Neutrophil (primary cell): ENCODE measurements around the gene S100A1.
A peak's percentile ranks its signal among the peaks of the same experiment; 100 is the strongest.

Experiments
- H3K27ac ChIP-seq: fragments of 200-600 bp; sonication (generic); 2 replicates; pipeline ENCODE4 v1.5.1; 2016; ENCODE audit warnings: mild to moderate bottlenecking, moderate library complexity
- H3K27me3 ChIP-seq: fragments of 200-600 bp; sonication (generic); 2 replicates; pipeline ENCODE4 v1.6.0; 2016; ENCODE audit warnings: mild to moderate bottlenecking
- H3K36me3 ChIP-seq: fragments of 200-600 bp; sonication (generic); 2 replicates; pipeline ENCODE4 v1.5.1; 2017
- H3K4me1 ChIP-seq, 2 experiments: fragments of 200-600 bp in 1 of 2; sonication (generic) in 1 of 2; 1 replicate in 1 of 2; 2 replicates in 1 of 2; pipeline versions ENCODE4 v1.5.1 to v1.6.1; 2013 to 2016; ENCODE audit warnings: low read depth in 1 of 2, low read length in 1 of 2, mild to moderate bottlenecking in 1 of 2, moderate library complexity in 1 of 2; ENCODE audit not compliant: control insufficient read depth in 1 of 2, insufficient read depth in 1 of 2
- H3K4me3 ChIP-seq, 2 experiments: fragments of 200-600 bp in 1 of 2; sonication (generic) in 1 of 2; 1 replicate in 1 of 2; 2 replicates in 1 of 2; pipeline ENCODE4 v1.5.1; 2013 to 2016; ENCODE audit warnings: low read depth in 1 of 2, low read length in 1 of 2, mild to moderate bottlenecking in 1 of 2, moderate library complexity in 1 of 2
- H3K9me3 ChIP-seq: fragments of 200-600 bp; sonication (generic); 2 replicates; pipeline ENCODE4 v1.5.1; 2016
- TF ChIP-seq, protein P1 (sequence below): fragments of 200-600 bp; sonication (generic); IDR thresholded peaks from 2 replicates; pipeline ENCODE4 v1.5.1; 2016; ENCODE audit warnings: antibody characterized with exemption

Gene S100A1

DNA sequence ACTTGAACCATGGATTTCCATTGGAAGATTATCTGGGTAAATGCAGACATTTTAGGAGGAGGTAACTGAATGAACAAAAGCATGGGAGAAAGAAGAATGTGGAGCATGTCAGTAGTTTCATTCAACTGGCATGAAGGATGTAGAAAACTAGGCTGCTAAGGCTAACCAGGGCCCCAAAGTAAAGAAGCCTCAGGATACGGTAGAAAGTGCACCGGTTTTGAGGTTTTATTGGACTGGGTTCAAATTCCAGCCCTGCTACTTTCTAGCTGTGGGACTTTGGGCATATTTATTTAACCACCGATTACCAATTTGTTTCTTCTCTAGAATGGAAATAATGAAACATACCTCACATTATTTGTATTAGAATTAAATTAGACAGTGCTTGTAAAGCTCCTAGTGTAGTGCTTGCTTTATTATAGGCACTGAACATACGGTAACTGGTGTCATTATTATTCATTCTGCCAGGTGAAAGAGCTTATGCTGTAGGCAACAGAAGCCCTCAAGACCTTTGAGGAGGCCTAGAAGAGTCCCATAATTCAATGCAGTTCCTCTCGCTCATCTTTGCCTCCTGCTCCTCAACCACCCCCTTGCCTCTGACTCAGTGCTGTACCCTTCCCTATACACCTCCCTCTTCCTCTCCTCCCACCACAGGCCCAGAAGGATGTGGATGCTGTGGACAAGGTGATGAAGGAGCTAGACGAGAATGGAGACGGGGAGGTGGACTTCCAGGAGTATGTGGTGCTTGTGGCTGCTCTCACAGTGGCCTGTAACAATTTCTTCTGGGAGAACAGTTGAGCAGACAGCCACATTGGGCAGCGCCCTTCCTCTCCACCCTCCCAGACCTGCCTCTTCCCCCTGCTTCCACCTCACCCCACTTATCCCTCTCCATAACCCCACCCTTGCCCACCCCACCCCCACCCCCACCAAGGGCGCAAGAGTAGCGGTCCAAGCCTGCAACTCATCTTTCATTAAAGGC is 3.1 kb downstream of the S100A1 start:
- H3K4me1 ChIP-seq: peaks cover 9 to 17% of the 10 kb centered on the region in 2 experiments
- TF ChIP-seq, protein P1, sequence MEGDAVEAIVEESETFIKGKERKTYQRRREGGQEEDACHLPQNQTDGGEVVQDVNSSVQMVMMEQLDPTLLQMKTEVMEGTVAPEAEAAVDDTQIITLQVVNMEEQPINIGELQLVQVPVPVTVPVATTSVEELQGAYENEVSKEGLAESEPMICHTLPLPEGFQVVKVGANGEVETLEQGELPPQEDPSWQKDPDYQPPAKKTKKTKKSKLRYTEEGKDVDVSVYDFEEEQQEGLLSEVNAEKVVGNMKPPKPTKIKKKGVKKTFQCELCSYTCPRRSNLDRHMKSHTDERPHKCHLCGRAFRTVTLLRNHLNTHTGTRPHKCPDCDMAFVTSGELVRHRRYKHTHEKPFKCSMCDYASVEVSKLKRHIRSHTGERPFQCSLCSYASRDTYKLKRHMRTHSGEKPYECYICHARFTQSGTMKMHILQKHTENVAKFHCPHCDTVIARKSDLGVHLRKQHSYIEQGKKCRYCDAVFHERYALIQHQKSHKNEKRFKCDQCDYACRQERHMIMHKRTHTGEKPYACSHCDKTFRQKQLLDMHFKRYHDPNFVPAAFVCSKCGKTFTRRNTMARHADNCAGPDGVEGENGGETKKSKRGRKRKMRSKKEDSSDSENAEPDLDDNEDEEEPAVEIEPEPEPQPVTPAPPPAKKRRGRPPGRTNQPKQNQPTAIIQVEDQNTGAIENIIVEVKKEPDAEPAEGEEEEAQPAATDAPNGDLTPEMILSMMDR: no peak
- peaks cover 3% of the 10 kb centered on the region for H3K36me3 ChIP-seq
- no peak overlapping the region for H3K4me3 ChIP-seq
- H3K27ac ChIP-seq: no peak overlapping the region
- H3K9me3 ChIP-seq: no peaks in the 10 kb centered on the region
- H3K27me3 ChIP-seq: peaks cover 23% of the 10 kb centered on the region

DNA sequence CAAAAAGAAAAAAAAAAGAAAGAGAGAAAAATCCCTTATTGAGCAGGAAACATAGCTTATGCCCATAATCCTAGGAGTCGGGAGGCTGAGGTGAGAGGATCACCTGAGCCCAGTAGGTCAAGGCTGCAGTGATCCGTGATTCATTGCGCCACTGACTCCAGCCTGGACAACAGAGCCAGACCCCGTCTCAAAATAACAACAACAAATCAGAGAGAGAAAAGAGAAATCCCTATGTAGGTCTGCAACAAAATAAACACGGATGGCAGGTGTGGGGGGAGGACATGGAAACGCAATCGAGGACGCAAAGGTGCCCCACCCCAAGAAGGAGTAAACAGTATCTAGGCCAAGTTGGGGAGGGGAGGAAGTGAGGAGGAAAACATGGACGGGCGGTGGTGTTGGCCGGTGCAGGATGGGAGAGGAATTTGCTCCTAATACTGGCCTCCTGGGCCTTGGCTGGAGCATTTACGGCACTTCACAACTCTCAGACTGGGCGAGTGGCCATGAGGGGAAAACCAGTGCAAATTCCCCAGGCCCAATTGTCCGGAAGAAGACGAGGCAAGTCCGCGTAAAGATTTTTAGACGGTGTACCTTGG is 5.0 kb downstream of the S100A1 start:
- peak overlapping the region; percentile 97 to 98 for H3K4me3 ChIP-seq
- peaks cover 4% of the 10 kb centered on the region for H3K27me3 ChIP-seq
- H3K27ac ChIP-seq: peak overlapping the region; percentile 100
- TF ChIP-seq, protein P1: no peak
- H3K9me3 ChIP-seq: no peaks in the 10 kb centered on the region
- H3K4me1 ChIP-seq: peaks cover 9 to 17% of the 10 kb centered on the region in 2 experiments
- H3K36me3 ChIP-seq: peaks cover 22% of the 10 kb centered on the region

DNA sequence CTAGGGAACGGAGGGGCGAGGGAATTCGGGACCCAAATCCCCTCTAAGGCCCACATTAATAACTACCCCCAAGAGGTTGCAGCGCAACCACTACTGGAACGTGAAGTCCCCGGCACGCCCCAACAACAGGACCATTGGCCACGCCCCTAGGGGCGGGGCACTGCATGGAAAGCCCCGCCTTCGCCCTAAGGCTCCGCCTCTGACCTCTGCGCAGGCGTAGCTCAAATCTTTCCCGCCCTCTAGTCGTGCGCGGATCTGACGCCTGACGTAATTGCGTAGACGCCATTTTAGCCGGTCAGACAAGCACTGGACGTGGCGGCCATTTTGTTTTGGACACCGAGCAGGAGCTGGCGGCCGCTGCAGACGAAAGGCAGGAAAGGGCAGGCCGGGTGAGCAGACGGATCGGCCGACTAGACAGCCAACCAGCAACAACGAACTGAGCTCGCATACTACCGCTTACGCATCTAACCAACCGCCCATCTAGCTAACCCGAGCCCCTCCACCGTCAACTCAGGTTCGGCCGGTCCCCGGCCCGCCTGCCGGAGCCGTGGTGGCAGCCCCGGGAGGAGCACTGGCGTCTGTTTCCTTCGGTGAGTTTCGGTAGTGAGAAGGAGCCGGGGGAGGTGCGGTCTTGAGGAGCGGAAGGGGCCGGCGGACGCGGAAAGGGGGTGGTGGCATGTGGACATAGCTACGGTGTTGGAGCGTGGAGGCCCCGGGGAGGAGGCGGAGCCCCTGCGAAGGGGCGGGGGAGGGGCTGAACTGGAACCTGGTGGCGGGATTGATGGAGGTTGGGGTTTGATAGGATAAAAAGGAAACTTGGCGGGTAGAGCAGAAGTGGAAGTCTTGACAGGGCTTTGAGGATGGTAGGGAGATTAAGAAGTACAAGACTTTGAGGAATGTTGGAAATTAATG is 5.8 kb downstream of the S100A1 start, which contains the start of gene CHTOP:
Gene CHTOP (plus strand): TSS at position 313 of the 912 bp plus-strand sequence. CDS start 2,523 bp downstream, outside the sequence.
- Histone ChIP-seq H3K4me1 (peaks cover 9 to 17% of the 10 kb centered on the region in 2 experiments), H3K9me3 (no peaks in the 10 kb centered on the region), H3K36me3 (peaks cover 30% of the 10 kb centered on the region)

DNA sequence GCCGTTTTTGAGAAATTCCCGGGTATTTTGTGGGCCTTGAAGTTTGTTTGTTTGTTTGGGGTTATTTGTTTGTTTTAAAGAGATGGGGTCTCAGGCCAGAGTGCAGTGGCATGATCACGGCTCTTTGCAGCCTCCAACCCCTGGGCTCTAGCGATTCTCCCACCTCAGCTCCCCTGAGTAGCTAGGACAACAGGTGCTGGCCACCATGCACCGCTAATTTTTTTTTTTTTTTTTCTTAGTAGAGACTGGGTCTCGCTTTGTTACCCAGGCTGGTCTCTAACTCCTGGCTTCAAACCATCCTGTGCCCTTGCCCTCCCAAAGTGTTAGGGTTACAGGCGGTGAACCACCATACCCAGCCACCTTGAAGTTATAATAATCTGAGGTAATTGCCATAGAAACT is 7.6 kb downstream of the S100A1 start:
- no peaks in the 10 kb centered on the region for H3K27me3 ChIP-seq
- H3K36me3 ChIP-seq: peaks cover 48% of the 10 kb centered on the region
- H3K4me3 ChIP-seq: no peak overlapping the region
- peaks cover 9 to 17% of the 10 kb centered on the region in 2 experiments for H3K4me1 ChIP-seq
- H3K9me3 ChIP-seq: no peaks in the 10 kb centered on the region
- TF ChIP-seq, protein P1: no peak
- H3K27ac ChIP-seq: no peak overlapping the region

More for the DNA sequence above, 5.8 kb downstream of the S100A1 start, which contains the start of gene CHTOP:
- H3K4me3 ChIP-seq: peak within 1 kb of the TSS; percentile 97 to 98
- TF ChIP-seq, protein P1: peak; percentile 53
- H3K27ac ChIP-seq: peak within 1 kb of the TSS; percentile 100
- H3K27me3 ChIP-seq: no peaks in the 10 kb centered on the region

DNA sequence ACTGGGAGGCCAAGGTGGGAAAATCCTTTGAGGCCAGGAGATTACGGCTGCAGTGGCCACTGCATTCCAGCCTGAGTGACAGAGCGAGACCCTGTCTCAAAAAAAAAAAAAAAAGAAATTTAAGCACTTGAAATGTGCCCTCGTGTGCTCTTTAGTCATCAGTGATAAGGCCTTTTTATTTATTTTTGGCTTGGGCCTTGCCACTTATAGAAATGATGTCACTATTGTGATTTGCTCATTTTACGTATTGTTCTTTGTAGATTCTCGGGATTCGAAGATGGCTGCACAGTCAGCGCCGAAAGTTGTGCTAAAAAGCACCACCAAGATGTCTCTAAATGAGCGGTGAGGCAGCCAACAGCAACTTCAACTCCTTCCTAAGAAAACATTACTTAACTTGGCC is 8.1 kb downstream of the S100A1 start:
- peaks cover 9 to 17% of the 10 kb centered on the region in 2 experiments for H3K4me1 ChIP-seq
- no peak overlapping the region for H3K4me3 ChIP-seq
- TF ChIP-seq, protein P1: no peak
- H3K9me3 ChIP-seq: no peaks in the 10 kb centered on the region
- peak overlapping the region; percentile 18 for H3K27ac ChIP-seq
- H3K36me3 ChIP-seq: peaks cover 53% of the 10 kb centered on the region
- H3K27me3 ChIP-seq: no peaks in the 10 kb centered on the region
